ENCODE measurements around the gene CEP89.
"Not testable (repeated sequence)": the region's sequence is repeated elsewhere in the genome, so short reads cannot be mapped to it uniquely, and the experiment has no call there.

CEP89 gene

DNA sequence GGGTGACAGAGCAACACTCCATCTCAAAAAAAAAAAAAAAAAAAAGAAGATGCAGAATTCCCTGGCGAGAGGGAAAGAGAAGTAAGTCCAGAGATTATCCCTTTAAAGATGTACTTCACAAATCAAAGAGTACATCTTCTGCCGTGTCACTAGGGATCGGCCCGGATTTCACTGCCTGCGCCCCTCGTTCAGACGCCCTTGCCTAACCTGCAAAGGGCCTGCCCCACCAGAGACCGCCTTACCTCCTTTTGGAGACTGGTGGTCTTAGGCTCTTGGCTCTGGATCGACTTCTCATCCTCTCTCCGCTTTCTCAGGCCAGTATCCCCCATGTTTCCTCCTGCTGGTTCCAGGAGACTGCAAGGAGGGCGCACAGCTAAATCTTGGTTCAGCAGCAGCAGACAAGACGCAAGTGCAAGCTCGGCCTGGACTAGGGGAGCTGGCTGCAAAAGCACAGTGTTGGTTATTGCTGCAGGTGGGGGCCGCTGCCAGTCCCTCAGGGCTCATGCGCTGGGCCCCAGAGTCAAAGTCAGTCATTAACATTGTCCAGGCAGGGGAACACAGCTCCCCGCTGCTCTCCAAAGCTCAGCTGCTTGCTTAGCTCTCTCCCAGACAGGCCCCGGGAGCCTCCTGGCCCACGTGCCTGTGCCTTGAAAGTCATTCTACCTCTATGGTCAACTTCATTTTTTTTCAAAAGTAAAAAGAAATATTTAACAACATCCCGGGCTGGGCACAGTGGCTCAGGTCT lies 103.4 kb downstream of the CEP89 start:
- no peak for DNase-seq

DNA sequence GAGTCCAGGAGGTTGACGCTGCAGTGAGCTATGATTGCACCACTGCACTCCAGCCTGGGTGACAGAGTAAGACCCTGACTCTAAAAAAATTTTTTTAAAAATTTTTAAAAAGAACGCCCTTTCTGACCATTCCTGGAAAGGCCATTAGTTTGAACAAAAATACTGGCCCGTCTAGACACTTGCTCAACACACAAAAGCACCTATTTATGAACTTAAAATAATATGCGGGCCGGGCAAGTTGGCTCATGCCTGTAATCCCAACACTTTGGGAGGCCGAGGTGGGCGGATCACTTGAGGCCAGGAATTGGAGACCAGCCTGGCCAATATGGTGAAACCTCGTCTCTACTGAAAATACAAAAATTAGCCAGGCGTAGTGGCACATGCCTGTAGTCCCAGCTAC lies 104.3 kb downstream of the CEP89 start:
- DNase-seq, result not testable (repeated sequence)

DNA sequence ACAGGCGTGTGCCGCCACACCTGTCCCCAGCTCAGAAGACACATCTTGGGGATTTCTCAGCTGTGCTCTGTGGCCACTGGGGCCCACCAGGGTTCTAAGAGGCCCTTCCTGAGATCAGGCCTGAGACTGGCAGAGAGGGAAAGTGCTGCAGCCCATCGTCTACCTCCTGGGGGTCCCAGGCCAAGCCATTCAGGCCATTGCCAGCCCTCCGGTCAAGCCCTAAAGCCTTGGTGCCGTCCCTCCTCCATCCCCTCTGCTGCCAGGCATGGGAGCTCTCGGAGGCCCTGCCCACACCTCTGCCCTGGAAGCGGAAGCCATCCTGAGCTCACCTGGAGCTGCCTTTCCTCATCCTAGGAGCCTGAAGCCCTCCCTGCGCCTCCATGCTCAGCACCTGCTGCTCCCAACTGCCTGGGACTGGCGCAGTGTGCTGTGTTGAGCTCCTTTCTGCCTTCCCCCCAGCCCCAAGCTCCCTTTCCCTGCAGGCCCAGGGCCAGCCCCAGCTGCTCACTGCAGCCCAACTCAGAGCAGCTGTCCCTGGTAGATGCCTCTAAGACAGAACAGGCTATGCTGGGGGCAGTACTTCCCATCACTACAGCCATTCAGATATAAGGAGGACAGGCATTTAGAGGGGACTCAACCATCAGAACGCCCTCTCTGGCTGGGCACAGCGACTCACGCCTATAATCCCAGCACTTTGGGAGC lies 105.0 kb downstream of the CEP89 start:
- DNase-seq, result no peak

DNA sequence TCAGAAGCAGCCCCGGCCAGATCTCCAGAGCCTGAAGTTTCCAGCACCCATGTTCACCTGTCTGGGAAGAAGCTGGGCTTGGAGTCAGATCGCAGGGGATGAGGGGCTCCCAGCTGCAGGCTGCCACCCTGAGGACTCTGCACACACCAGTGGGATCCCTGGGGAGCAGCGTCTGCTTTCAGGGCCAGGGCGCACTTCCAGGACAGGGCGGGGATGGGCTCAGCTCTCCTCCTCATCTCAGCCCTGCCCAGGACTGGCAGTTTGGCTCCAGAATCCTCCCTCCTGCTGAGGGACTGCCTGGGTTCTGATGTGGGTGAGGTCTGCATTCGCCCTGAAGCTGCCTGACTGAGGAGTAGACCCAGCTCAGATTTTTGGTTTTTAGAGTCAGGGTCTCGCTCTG lies 105.7 kb downstream of the CEP89 start:
- DNase-seq, result no peak

DNA sequence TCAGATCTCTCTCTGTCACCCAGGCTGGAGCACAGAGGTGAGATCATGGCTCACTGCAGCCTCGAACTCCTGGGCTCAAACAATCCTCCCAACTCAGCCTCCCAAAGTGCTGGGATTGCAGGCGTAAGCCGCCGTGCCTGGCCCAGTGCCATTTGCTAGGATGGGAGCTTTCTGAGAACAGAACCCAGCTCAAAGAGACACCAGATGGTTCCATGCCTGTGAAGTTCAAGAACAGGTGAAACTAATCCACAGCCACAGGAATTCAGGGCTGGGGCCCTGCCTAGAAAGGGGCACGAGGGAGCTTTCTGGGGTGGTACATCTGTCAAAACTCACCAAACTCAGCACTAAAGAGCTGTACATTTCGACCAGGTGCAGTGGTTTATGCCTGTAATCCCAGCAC lies 106.4 kb downstream of the CEP89 start:
- DNase-seq, result no peak

DNA sequence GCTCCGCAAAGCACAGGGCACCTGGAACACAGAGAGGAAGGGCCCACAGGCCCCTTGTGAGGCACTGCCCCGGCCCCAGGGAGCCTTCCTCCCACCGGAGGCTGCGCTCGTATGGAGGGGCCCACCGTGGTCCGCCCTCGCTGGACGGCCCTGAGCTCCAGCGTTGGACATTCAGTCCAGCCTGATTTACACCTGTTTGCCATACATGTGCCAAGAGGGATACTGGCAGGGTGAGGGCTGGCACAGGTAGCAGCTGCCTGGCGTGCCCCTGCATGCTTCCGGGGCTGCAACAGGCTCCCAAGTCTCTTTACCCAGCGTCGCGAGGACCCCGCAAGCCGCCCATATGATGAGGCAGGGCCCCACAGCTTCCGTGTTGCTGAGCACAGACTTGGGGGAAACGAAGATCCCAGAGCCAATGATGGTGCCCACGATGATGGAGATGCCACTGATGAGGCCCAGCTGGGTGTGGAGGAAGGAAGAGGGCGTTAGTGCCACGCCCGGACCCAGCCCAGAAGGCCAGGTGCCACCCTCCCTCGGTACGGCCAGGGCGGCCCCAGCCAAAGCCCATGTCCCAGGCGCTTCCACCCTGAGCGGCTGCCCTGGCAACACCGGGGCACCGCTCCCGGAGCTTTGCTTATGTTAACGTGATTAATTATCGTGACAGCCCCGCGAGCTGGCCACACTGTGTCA lies 107.3 kb downstream of the CEP89 start:
- no peak for DNase-seq

DNA sequence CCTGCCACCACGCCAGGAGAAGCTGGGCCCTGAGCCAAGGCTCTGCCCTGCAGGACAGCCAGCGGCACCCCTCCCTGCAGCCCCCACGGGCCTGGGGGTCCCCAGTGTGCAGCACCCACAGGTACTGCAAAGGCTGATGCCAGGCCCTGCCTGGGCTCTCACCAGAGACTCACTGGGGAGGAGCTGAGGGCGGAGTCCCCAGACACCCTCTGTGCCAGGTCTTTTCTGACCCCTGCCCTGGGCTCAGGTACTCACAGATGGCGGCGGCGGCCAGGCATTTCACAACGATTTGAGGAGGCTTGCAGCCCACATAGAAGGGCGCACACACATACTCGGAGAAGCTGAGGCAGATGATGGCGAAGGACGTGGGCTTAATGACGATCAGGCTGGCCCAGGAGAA lies 107.9 kb downstream of the CEP89 start:
- DNase-seq, result no peak

DNA sequence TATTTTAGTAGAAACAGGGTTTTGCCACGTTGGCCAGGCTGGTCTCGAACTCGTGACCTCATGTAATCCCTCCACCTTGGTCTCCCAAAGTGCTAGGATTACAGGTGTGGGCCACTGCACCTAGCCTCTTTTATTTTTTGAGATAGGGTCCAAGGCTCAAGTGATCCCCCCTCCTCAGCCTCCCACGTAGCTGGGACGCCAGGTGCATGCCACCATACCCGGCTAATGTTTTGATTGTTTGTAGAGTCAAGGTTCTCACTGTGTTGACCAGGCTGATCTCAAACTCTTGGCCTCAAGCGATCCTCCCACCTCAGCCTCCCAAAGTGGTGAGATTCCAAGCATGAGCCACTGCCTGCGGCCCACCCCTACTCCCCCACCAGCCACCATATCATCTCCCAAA lies 108.5 kb downstream of the CEP89 start:
- no peak for DNase-seq

DNA sequence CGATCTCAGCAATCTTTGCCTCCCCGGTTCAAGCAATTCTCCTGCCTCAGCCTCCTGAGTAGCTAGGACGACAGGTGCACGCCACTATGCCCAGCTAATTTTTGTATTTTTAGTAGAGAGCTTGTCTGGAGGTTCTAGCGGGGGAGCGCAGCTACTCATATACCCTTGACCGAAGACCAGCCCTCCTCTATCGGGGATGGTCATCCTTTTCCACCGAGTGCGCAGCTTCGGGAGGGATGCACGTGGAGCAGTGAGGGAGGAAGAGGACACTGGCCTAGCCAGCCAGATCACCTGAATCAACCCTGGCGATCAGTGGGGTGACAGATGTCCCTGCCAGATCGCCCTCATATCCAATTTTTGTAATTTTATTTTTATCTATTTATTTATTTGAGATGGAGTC lies 109.0 kb downstream of the CEP89 start:
- DNase-seq, result no peak

DNA sequence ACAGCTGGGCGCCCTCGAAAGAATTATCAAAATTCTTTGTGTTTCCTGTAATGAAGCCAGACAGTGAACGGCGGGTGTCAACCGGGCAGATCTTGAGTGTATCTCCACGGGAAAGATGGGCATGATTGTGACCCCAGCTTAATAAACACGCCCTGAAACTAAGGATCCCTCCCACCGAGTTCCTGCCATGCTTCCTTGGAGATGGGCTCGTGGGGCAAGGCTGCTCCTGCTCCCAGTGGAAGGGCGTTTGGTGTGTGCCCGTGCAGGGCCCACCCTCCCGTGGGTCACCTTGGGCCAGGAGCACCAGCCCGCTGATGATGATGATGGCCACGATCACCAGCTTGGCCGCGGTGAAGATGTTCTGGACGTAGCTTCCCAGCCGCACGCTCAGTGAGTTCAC lies 109.6 kb downstream of the CEP89 start:
- no peak for DNase-seq

DNA sequence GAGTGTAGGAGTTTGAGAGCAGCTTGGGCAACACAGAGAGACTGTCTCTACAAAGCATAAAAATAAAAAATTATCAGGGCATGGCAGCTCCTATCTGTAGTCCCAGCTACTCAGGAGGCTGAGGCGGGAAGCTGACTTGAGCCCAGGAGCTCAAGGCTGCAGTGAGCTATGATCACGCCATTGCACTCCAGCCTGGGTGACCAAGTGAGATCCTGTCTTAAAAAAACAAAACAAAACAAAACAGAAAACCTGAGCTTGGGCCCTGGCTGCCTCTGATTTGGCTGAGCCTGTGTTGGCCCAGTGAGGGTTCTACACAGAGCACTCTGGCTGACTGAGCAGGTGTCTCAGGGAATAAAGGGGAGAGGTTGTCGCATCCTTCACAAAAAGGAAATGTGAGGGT lies 110.2 kb downstream of the CEP89 start:
- no peak for DNase-seq

DNA sequence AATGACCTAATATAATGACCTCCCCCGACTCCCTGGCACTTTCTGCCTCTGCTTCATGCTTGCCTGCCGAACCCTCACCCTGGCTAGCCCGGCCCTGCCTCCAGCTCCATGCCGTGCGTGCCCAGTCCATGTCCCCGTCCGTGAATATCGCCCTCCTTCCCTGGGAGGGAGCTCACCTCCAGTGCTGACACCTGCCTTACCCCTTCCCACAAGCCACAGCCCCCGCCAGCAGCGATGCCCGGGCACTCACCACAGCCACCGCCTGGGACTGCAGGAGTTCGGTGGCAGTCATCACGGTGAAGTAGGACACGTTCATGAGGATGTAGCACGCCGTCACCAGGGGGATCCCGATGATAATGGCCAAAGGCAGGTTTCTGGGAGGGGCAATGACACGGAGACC lies 112.2 kb downstream of the CEP89 start:
- DNase-seq, result no peak

DNA sequence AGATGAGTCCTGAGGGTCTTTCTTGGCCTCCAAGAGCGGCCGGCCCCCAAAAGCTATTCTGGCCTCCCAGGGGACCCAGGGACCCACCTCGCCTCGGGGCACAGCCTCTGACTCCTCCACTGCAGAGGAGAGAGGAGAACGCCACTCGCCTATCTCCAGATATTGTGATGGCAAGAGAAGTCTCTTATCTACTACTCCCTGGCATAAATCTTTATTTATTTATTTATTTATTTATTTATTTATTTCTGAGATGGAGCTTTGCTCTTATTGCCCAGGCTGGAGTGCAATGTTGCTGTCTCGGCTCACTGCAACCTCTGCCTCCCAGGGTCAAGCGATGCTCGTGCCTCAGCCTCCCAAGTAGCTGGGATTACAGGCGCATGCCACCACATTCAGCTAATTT lies 113.2 kb downstream of the CEP89 start:
- no peak for DNase-seq

DNA sequence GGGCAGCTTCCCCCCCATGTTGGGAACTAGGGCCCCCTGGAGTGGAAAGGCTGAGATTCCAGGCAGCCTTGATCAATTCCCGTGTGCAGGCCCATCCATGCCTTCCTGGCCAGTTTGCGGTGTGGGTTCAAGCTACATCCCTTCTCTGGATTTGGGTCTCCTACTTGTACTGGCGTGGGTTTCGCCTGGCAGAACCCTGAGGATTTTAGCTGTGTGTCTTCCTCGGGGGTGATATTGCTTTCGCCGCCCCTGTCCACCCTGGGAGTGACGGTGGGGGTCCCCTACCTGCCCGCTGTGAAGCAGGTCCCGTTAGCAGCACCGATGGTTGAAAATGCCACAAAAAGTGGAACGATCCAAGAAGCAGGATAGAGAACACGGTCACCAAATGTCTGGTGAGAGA lies 113.6 kb downstream of the CEP89 start:
- DNase-seq, result no peak

DNA sequence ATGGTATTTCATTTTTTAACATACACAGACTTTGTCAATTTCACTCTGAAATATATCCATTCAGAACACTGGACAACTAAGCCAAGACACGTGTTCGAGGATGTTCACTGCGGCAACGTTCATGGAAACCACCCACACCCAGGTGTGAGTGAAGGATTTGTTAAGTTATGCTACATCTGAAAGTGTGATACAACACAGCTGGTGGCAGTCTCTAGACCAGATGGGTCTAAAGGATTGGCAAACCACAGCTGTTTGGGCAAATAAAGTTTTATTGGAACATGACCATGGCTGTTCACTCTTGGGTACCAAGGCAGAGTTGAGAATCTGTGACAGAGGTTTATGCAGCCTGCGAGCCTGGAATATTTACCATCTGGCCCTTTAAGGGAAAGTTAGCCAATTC lies 114.2 kb downstream of the CEP89 start:
- DNase-seq, result no peak

DNA sequence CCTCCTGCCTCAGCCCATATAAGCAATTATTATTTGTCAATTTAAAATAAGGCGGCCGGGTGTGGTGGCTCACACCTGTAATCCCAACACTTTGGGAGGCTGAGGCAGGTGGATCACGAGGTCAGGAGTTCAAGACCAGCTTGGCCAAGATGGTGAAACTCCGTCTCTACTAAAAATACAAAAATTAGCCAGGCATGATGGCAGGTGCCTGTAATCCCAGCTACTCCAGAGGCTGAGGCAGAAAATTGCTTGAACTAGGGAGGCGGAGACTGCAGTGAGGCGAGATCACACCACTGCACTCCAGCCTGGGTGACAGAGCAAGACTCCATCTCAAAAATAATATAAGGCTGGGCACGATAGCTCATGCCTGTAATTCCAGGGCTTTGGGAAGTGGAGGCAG lies 114.9 kb downstream of the CEP89 start:
- DNase-seq, result not testable (repeated sequence)

DNA sequence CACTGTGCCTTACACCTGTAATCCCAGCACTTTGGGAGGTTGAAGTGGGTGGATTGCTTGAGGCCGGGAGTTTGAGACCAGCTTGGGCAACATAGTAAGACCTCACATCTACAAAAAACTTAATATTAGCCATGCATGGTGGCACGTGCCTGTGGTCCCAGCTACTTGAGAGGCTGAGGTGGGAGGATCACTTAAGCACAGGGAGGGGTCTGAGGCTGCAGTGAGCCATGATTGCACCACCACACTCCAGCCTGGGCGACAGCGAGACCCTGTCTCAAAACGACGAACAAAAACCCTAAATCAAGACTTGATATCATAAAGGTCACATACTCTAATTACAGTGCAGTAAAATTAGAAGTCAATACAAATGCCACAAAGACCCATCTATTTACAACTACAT lies 119.5 kb downstream of the CEP89 start:
- no peak for DNase-seq

DNA sequence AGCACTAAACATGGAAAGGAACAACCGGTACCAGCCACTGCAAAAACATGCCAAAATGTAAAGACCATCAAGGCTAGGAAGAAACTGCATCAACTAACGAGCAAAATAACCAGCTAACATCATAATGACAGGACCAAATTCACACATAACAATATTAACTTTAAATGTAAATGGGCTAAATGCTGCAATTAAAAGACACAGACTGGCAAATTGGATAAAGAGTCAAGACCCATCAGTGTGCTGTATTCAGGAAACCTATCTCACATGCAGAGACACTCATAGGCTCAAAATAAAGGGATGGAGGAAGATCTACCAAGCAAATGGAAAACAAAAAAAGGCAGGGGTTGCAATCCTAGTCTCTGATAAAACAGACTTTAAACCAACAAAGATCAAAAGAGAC lies 123.7 kb downstream of the CEP89 start:
- not testable (repeated sequence) for DNase-seq

DNA sequence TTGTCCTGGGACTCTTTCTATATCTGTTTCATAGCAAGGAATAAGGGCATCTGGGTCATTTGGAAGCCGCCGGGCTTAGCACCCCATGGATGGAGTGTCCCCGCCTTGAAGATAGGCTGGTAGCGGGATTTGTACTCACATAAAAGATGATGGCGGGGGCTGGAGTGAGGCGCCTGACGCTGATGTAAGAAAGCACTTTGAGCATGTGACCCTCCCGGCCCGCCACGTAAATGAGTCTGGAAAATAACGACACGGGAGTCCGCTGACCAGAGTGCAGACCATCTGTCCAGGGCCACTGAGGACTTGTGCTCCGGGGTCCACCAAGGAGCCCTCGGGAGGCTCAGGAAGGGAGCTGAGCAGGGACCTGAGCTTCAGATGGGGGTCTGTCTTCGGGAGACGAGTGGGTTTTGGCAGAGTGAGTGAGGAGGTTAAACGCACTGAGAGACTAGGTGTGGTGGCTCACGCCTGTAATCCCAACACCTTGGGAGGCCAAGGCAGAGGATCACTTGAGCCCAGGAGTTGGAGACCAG lies 128.0 kb downstream of the CEP89 start:
- no peak for DNase-seq

DNA sequence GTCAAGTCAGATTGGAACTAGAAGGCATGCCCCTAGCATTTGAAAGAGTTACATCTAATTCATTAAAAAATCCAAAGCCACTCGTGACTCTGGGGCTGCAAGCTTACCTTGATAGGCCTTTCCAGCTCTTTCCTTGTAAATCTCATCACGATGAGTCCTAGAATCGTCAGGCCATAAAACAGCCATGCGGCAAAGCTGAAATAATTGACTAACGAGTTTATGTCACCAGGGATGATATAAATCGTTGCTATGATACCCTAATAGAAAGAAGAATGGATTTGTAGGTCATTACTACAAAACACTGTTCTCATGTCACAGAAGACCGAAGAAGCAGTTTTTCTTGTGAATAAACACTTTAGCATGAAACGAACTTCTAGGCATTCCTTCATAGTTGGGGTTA lies 129.7 kb downstream of the CEP89 start:
- DNase-seq, result no peak

DNA sequence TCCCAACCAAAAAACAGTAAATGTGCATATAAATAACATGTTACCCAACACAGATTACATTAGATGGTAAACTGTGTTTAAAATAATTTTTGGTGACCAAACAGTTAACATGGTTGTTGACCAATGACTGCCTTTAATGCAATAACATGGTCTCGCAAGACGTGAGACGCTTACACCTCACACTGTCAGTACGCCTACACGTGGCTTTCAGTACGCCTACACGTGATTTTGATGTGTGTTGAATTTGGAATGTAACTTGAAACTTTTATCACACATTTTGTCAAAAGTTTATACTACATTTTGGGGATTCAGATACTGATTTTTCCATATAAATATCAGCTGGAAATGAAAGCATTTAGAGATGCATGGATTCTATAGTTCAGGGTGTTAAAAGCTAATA lies 134.2 kb downstream of the CEP89 start:
- no peak for DNase-seq

DNA sequence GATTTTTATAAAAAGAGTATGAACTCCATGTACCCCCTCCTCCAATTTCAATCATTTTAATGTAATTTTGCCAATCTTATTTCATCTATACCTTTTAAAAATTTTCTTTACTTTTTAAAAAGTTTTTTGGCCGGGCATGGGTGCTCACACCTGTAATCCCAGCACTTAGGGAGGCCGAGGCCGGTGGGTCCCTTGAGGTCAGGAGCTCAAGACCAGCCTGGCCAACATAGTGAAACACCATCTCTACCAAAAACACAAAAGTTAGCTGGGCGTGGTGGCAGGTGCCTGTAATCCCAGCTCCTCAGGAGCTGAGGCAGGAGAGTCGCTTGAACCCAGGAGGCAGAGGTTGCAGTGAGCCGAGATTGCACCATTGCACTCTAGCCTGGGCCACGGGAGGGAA lies 138.4 kb downstream of the CEP89 start:
- DNase-seq, result not testable (repeated sequence)

DNA sequence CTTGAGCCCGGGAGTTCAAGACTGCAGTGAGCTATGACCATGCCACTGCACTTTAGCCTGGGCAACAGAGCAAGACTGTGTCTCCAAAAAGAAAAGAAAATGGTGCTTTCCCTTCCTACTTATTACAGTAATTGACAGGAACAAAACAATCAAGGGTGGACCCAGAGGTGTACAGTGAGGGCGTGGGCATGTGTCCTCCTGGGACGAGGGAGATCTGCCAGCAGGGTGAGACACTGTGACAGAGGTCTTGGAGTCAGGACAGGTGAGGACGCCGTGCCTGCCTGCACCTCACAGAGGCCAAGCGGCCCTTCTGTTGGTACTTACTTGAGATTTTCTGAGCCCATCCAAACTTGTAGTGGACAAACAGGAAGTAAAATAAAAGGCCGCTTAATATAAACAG lies 138.9 kb downstream of the CEP89 start:
- not testable (repeated sequence) for DNase-seq

DNA sequence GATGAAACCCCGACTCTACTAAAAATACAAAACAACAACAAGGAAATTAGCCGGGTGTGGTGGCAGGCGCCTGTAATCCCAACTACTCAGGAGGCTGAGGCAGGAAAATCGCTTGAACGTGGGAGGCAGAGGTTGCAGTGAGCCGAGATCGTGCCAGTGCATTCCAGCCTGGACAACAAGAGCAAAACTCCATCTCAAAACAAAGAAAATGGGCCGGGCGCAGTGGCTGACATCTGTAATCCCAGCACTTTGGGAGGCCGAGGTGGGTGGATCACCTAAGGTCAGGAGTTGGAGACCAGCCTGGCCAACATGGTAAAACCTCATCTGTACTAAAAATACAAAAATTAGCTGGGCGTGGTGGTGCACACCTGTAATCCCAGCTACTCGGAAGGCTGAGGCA lies 139.7 kb downstream of the CEP89 start:
- not testable (repeated sequence) for DNase-seq

All from right forelimb (tissue), 1 donor.